Muscle of leg (tissue), 11 donors: Measurements from ENCODE around the gene FBXO41. TPM values are rescaled to one million over a fixed set of nuclear protein-coding genes. Genes with fewer than 3 reads are reported as not detected.

ENCODE experiments used
- DNase-seq: peaks from one replicate; pipeline ENCODE4 v3.0.0; 2013
- H3K27ac ChIP-seq: one replicate; pipeline ENCODE4 v1.5.1; 2013; ENCODE audit warnings: mild to moderate bottlenecking, low read length, control low read depth
- H3K27me3 ChIP-seq: one replicate; pipeline ENCODE4 v1.6.1; 2013; ENCODE audit warnings: low read length; ENCODE audit not compliant: control insufficient read depth, insufficient read depth
- H3K36me3 ChIP-seq: one replicate; pipeline ENCODE4 v1.6.1; 2013; ENCODE audit warnings: low read length; ENCODE audit not compliant: control insufficient read depth, insufficient read depth
- H3K4me1 ChIP-seq: one replicate; pipeline ENCODE4 v1.6.1; 2013; ENCODE audit warnings: low read length; ENCODE audit not compliant: control insufficient read depth, insufficient read depth
- H3K4me3 ChIP-seq: one replicate; pipeline ENCODE4 v1.5.1; 2013; ENCODE audit warnings: low read length, control low read depth
- H3K9me3 ChIP-seq: replicated peaks from 2 replicates; pipeline ENCODE4 v1.6.1; 2013; ENCODE audit warnings: low read depth, low read length; ENCODE audit not compliant: control insufficient read depth
- WGBS: methylation state at CpG from one replicate; pipeline ENCODE4 v1.1.5; 2013; ENCODE audit warnings: missing lambda C conversion rate; ENCODE audit not compliant: insufficient coverage; 5-methylcytosine and 5-hydroxymethylcytosine counted together
- polyA plus RNA-seq, 8 donors: library from polyadenylated mRNA; unstranded; fragments of 120-200 nt; gene quantifications; one replicate each; pipeline versions ENCODE4 v1.2.1 to v1.2.3, GENCODE V29; 2013; ENCODE audit warnings: inconsistent platforms in 1 of 8, low replicate concordance in 1 of 8; ENCODE audit not compliant: insufficient read length in 8 of 8, insufficient read depth in 1 of 8
- total RNA-seq: library from RNA; stranded (reverse); fragments of 120-200 nt; gene quantifications from one replicate; pipeline ENCODE4 v1.2.4, GENCODE V29; 2013

FBXO41 gene
- total and polyA plus RNA-seq, 9 donors, result 0.09 to 0.40 (median 0.27) TPM

GRCh38 chr2:73262108-73262651 is 22.1 kb downstream of the FBXO41 start:
- no peak for DNase-seq
- Histone ChIP-seq H3K27ac (no peak overlapping the region), H3K27me3 (peaks cover 7% of the 10 kb centered on the region), H3K36me3 (no peaks in the 10 kb centered on the region), H3K4me1 (peaks cover 3% of the 10 kb centered on the region), H3K9me3 (no peaks in the 10 kb centered on the region), H3K4me3 (no peak overlapping the region)
- WGBS, result no CpG with 5 or more reads among the region's 4 CpGs

- 10% methylated on average over 10 of the region's 17 CpGs for WGBS
- no peaks in the 10 kb centered on the region for H3K9me3 ChIP-seq
- H3K4me1 ChIP-seq, result no peaks in the 10 kb centered on the region
- H3K27ac ChIP-seq, result no peak overlapping the region
- DNase-seq, result peak; percentile 40
- H3K4me3 ChIP-seq, result no peak overlapping the region
- H3K27me3 ChIP-seq, result peaks cover 2% of the 10 kb centered on the region
- H3K36me3 ChIP-seq, result peaks cover 7% of the 10 kb centered on the region
These were observed 23.8 kb downstream of the FBXO41 start for GRCh38 chr2:73260338-73260984.

- no peak overlapping the region for H3K27ac ChIP-seq
- H3K9me3 ChIP-seq, result no peaks in the 10 kb centered on the region
- peaks cover 2% of the 10 kb centered on the region for H3K27me3 ChIP-seq
- no peak overlapping the region for H3K4me3 ChIP-seq
- no peak for DNase-seq
- WGBS, result 79% methylated on average over 4 of the region's 4 CpGs
- H3K4me1 ChIP-seq, result no peaks in the 10 kb centered on the region
- peaks cover 8% of the 10 kb centered on the region for H3K36me3 ChIP-seq
These were observed 24.5 kb downstream of the FBXO41 start for GRCh38 chr2:73259704-73260337.

GRCh38 chr2:73259276-73259675 is 25.0 kb downstream of the FBXO41 start:
- H3K4me3 ChIP-seq, result no peak overlapping the region
- no peaks in the 10 kb centered on the region for H3K9me3 ChIP-seq
- no peaks in the 10 kb centered on the region for H3K4me1 ChIP-seq
- WGBS, result 82% methylated on average over 5 of the region's 8 CpGs
- no peak for DNase-seq
- H3K27me3 ChIP-seq, result peaks cover 2% of the 10 kb centered on the region
- H3K27ac ChIP-seq, result no peak overlapping the region
- peaks cover 14% of the 10 kb centered on the region for H3K36me3 ChIP-seq

GRCh38 chr2:73258913-73259215 is 25.4 kb downstream of the FBXO41 start:
- Histone ChIP-seq H3K27me3 (peaks cover 2% of the 10 kb centered on the region), H3K9me3 (no peaks in the 10 kb centered on the region), H3K4me3 (no peak overlapping the region), H3K4me1 (no peaks in the 10 kb centered on the region), H3K36me3 (peaks cover 18% of the 10 kb centered on the region), H3K27ac (no peak overlapping the region)
- 95% methylated on average over 9 of the region's 9 CpGs for WGBS
- DNase-seq, result no peak

GRCh38 chr2:73258186-73258912 is 25.9 kb downstream of the FBXO41 start:
- Histone ChIP-seq H3K4me3 (no peak overlapping the region), H3K27me3 (peaks cover 2% of the 10 kb centered on the region), H3K4me1 (no peaks in the 10 kb centered on the region), H3K36me3 (peaks cover 22% of the 10 kb centered on the region), H3K27ac (no peak overlapping the region), H3K9me3 (no peaks in the 10 kb centered on the region)
- DNase-seq, result no peak
- WGBS, result 69% methylated on average over 5 of the region's 8 CpGs

- H3K9me3 ChIP-seq, result no peaks in the 10 kb centered on the region
- H3K36me3 ChIP-seq, result peaks cover 30% of the 10 kb centered on the region
- peak; percentile 27 for DNase-seq
- no peaks in the 10 kb centered on the region for H3K4me1 ChIP-seq
- whole genome bisulfite sequencing, result 88% methylated on average over 6 of the region's 10 CpGs
- no peak overlapping the region for H3K4me3 ChIP-seq
- H3K27ac ChIP-seq, result no peak overlapping the region
- peaks cover 2% of the 10 kb centered on the region for H3K27me3 ChIP-seq
These were observed 26.7 kb downstream of the FBXO41 start for GRCh38 chr2:73257425-73258125.

GRCh38 chr2:73257021-73257420 is 27.3 kb downstream of the FBXO41 start:
- H3K9me3 ChIP-seq, result no peaks in the 10 kb centered on the region
- WGBS, result 86% methylated on average over 2 of the region's 2 CpGs
- H3K36me3 ChIP-seq, result peaks cover 35% of the 10 kb centered on the region
- no peak overlapping the region for H3K4me3 ChIP-seq
- no peaks in the 10 kb centered on the region for H3K4me1 ChIP-seq
- no peak overlapping the region for H3K27ac ChIP-seq
- peaks cover 2% of the 10 kb centered on the region for H3K27me3 ChIP-seq
- DNase-seq, result no peak

- 40% methylated on average over 1 of the region's 1 CpG for WGBS
- peaks cover 2% of the 10 kb centered on the region for H3K27me3 ChIP-seq
- H3K27ac ChIP-seq, result no peak overlapping the region
- no peak for DNase-seq
- no peaks in the 10 kb centered on the region for H3K4me1 ChIP-seq
- H3K9me3 ChIP-seq, result no peaks in the 10 kb centered on the region
- peaks cover 39% of the 10 kb centered on the region for H3K36me3 ChIP-seq
- no peak overlapping the region for H3K4me3 ChIP-seq
These were observed 27.7 kb downstream of the FBXO41 start for GRCh38 chr2:73256618-73256922.
